ENCODE measurements around the gene RNF31.
A peak's percentile ranks its signal among the peaks of the same experiment; 100 is the strongest.
"Not testable (repeated sequence)": the region's sequence is repeated elsewhere in the genome, so short reads cannot be mapped to it uniquely, and the experiment has no call there.

Gene RNF31

DNA sequence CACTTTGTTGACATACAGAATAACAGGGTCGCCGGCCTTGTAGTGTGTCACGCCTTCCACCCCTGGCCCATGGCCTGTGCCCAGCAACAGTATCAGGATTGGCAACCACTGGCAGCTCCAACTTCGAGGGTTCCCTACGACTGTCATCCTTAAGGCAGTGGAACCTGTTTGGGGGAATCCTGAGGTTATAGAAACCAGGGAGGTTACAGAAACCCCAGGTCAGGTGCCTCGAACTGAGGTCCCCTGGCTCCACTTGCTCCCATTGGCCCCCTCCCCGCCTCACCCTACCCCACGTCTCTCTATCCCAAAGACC, 47.5 kb downstream of the RNF31 start:
- DNase-seq (ENCODE audit: extremely low spot score, insufficient read length, low read depth) (no peak), FAIRE-seq (no peak)

DNA sequence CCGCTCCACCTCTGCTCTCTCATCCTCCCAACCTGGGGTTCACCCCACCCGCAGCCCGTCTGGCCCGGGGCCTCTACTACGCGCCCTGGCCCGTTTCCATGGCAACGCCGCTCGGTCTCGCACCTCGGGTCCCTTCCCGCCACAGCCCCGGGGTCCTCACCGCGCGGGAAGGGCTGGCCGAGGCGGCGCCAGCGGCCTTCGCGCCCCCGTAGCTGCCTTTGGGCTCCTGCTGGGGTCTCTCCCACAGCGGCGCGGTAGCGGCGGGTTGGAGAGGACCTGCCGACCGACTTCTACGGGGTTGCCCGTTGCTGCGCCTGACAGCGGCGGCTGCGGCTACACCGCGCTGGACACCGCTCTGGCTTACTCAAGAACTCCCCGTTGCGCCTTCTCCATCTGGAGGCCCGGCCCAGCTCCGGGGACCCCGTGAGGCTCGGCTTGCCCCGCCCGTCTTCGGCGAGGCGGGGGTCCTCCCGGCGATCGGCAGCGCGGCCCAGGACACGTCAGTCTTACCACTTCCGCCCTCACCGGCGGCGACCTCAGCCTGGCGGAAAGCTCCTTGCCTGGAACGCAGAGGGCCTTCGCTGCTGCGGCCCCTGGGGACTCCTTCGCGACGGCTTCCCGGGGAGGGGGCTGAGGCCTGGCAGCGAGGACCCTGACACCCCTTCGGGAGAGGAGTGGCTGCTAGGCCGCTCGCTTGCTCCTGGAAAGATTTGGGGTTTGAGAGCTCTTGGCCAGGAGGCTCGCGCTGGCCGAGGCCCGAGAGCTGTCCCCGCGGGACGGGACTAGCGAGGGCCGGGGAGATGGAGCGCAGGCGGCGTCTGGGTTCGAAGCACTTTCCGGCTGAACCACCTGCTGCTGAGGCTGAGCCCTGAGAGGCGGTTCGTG, 48.1 kb downstream of the RNF31 start, which contains the start of gene TM9SF1:
TSS of gene TM9SF1 (minus strand) at position 256 of the 885 bp plus-strand sequence. CDS start 422 bp downstream, outside the sequence.
- DNase-seq (ENCODE audit: extremely low spot score, insufficient read length, low read depth) (no peak), FAIRE-seq (peak; percentile 82)

DNA sequence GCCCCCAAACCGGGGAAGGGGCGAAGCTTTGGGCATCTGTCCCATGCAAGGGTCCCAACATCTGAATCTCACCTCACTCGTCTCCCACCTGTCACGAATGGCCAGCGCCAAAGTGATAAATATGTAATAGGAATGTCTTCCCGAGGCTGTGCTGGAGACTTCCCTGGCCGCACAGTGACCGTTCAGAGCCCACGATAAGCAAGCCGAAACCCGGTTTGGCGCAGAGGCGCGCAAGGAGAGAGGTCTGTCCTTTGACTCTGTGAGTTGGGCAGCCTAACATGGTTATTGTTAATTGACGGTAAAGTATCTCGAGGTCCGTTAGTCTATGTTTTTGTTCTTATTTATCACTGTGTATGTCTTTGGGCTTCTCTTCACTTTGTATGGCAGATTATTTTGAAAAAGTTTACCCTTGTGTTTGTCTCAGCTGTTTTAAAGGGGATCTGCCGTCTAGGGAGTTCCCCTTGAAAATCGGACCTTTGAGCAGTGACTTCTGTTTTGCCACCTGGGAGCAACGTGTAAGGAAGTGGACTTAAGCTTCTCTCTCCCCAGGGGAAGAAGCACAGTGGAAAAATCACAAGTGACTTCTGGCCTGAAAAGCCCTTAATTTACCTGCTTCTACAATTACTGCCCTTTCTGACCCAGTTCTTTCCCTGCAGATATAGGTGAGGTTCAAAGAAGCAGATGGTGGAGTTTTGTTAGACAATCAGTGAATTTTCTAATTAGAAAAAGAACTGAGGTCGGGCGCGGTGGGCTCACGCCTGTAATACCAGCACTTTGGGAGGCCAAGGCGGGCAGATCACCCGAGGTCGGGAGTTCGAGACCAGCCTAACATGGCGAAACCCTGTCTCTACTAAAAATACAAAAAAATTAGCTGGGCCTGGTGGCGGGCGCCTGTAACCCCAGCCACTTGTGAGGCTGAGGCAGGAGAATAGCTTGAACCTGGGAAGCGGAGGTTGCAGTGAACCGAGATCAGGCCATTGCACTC, 49.1 kb downstream of the RNF31 start:
- no peak for DNase-seq (ENCODE audit: extremely low spot score, insufficient read length, low read depth)
- FAIRE-seq: peak; percentile 77

DNA sequence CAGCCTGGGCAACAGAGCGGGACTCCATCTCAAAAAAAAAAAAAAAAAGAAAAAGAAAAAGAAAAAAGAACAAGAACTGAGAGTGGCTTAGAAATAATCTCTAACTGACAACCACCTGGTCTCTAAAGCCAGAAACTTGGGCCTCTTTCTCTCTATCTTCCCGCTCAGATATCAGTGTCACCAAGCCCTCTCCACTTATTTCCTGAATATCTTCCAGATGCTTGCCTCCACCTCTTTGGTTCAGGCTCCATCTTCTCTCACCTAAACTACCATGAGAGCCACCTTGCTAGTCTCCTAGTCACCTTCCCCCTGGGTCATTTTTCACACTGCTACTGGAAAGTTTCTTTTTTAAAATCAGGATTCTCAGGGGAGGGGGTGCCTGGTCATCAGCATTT, 49.8 kb downstream of the RNF31 start:
- DNase-seq (ENCODE audit: extremely low spot score, insufficient read length, low read depth) (no peak), FAIRE-seq (no peak)

DNA sequence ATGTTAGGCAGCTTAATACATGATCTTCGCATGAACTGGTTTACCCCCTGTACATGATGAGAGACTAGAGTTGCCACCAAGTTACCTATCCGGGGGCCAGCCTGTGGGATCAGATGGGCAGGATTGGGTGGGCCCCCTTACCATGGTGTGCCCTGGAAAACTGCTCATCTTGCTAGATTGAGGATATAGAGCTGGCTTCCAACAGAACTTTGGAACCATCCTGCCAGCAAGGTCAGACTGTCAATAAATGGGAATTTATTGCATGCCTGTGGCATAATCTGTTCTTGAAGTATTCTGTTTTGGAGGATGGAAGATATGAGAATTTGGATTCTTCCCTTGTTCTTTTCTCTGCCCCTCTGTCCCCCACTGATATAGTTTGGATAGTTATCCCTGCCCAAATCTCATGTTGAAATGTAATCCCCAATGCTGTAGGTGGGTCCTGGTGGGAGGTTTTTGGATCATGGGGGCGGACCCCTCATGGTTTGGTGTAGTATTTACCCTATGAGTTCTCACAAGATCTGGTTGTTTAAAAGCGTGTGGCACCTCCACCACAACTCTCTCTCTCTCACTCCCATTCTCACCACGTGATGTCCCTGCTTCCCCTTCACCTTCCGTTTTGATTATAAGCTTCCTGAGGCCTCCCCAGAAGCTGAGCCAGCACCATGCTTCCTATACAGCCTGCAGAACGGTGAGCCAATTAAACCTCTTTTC, 51.7 kb downstream of the RNF31 start:
- DNase-seq (ENCODE audit: extremely low spot score, insufficient read length, low read depth) (no peak), FAIRE-seq (no peak)

DNA sequence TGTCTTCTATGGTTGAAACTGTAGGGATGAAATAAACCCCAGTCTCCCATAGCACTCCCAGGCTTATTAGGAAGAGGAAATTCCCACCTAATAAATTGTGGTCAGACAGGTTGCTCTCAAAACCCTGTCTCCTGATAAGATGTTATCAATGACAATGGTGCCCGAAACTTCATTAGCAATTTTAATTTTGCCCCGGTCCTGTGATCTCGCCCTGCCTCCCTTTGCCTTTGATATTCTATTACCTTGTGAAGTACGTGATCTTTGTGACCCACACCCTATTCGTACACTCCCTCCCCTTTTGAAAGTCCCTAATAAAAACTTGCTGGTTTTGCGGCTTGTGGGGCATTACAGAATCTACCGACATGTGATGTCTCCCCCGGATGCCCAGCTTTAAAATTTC, 55.2 kb downstream of the RNF31 start:
- not testable (repeated sequence) for DNase-seq (ENCODE audit: extremely low spot score, insufficient read length, low read depth); FAIRE-seq

DNA sequence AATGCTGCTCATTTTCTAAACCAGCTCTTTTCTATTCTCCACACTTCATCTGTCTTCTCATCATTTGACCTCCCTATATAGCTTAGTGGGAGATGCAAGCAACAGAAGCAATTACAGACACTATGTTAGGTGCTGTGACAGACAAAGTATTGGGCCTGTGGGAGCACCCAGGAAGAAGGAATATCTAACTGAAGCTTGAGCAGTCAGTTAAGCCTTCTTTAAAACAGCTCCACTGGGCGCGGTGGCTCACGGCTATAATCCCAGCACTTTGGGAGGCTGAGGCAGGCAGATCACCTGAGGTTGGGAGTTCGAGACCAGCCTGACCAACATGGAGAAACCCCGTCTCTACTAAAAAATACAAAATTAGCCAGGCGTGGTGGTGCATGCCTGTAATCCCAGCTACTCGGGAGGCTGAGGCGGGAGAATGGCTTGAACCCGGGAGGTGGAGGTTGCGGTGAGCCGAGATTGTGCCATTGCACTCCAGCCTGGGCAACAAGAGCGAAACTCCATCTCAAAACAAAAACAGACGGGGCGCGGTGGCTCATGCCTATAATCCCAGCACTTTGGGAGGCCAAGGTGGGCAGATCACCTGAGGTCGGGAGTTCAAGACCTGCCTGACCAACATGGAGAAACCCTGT, 56.1 kb downstream of the RNF31 start:
- DNase-seq (ENCODE audit: extremely low spot score, insufficient read length, low read depth); FAIRE-seq: not testable (repeated sequence)

DNA sequence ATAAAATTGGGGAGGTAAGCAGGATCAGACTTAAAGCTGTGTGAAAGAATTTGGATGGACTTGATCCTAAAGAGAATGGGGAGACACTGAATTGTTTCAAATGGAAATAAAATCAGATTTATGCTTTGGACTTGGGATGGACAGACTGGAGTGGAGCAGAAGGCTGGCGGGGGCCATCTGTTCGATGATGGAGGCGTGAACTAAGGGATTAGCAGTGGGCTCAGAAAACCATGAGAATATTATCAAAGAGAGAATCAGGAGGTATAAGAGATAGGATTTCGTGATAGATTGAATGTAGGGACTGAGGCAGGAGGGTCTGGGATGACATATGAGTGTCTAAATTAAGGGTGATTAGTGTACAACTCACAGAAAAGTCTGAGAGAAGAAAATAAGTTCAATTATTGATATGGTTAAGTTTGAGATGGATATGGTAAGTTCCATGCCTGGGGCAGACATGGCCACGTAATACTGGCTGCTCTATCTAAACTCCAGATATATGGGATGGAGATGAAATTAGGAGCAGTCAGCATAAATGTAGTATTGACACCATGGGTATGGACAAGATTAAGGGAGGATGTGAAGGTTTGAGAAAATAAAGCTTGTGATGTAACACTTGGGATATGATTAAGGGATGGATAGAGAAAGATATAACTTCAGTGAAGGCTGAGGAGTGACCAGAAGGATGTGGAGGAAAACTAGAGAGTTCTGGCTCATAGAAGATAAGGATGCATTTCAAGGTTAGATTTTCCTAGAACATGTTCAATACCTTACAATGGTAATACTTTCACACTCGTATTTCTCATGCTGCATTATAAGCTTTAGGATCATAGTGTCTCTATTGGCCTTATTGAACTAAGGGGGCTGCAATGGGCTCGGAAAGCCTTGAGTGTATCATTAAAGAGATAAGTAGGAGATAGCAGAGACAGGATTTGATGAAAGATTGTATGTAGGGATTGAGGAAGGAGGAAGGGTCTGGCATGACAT, 57.2 kb downstream of the RNF31 start:
- DNase-seq (ENCODE audit: extremely low spot score, insufficient read length, low read depth): no peak
- no peak for FAIRE-seq

DNA sequence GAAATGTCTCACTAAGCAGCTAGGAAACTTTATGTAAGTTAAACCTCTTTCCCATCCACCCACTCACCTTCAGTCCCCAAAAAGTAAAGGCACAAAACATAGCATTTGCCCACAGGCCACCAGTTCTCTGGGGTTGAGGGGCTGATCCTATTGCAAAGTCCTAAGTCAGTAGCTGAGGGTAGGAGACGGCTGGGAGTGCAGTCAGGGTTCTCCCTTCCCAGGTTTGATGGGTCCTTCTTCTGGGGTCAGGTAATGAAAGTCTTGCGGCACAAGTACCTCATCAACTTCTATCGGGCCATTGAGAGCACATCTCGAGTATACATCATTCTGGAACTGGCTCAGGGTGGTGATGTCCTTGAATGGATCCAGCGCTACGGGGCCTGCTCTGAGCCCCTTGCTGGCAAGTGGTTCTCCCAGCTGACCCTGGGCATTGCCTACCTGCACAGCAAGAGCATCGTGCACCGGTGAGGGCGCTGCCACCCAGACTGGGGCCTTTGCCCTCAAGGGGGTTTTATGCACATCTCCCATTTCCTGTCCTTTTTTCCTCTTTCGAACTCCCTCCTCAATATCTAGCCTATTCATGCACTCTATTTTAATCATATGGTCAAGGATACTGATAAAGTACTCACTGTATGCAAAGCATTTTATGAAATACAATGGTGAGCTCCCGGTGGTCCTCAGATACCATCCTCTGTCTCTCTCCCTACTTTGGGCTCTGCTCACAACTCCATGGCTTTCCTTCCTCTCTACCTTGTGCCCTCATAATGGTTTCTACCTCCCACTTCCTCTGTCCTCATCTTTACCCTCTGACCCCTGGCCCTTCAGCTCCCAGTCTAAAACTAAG, 59.2 kb downstream of the RNF31 start:
- DNase-seq (ENCODE audit: extremely low spot score, insufficient read length, low read depth) (no peak), FAIRE-seq (no peak)

DNA sequence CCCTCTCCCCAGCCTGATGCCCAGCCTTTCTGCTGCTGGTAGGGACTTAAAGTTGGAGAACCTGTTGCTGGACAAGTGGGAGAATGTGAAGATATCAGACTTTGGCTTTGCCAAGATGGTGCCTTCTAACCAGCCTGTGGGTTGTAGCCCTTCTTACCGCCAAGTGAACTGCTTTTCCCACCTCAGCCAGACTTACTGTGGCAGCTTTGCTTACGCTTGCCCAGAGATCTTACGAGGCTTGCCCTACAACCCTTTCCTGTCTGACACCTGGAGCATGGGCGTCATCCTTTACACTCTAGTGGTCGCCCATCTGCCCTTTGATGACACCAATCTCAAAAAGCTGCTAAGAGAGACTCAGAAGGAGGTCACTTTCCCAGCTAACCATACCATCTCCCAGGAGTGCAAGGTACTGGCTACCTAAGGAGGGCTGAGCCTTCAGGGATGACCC, 59.8 kb downstream of the RNF31 start:
- no peak for DNase-seq (ENCODE audit: extremely low spot score, insufficient read length, low read depth)
- FAIRE-seq: no peak

DNA sequence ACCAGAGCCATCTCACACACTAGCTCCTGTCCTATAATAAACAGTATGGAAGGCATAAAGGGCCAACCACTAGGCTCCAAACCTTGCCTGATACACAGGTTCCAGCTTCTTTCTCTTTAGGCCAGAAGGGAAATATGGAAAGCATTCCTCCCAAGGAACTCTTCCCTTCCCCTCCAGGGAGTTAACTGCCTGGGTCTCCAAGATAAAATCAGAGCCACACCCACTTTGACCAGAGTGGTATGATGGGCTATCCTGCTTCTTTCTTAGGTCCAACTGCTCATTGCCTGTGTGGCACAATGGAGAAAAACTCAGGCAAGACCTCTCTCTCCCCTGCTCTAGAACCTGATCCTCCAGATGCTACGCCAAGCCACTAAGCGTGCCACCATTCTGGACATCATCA, 60.3 kb downstream of the RNF31 start:
- DNase-seq (ENCODE audit: extremely low spot score, insufficient read length, low read depth): no peak

More for the DNA sequence above, 60.3 kb downstream of the RNF31 start:
- no peak for FAIRE-seq

Data from GM18507 (cell line).